CD14-positive monocyte (primary cell): Measurements from ENCODE around the gene BANK1. TPM values are rescaled to one million over a fixed set of nuclear protein-coding genes. Genes with fewer than 3 reads are reported as not detected.

Experiments used
- DNase-seq, 3 donors: peaks; one replicate each; pipeline ENCODE4 v3.0.0-alpha.2; 2011 to 2022
- H2AFZ ChIP-seq: 2 replicates; pipeline ENCODE4 v1.6.0; 2012; ENCODE audit warnings: mild to moderate bottlenecking, low read depth, low read length, inconsistent platforms; ENCODE audit not compliant: insufficient read depth, poor library complexity, severe bottlenecking
- H3K27ac ChIP-seq, 2 donors: 1 replicate in 1 of 2; 2 replicates in 1 of 2; pipeline ENCODE4 v1.5.1; 2012 to 2013; ENCODE audit warnings: low read length in 2 of 2, control low read depth in 1 of 2, inconsistent platforms in 1 of 2, low read depth in 1 of 2, mild to moderate bottlenecking in 1 of 2
- H3K27me3 ChIP-seq, 2 donors: one replicate each; pipeline versions ENCODE4 v1.6.0 to v1.6.1; 2011 to 2013; ENCODE audit warnings: low read length in 2 of 2; ENCODE audit not compliant: control insufficient read depth in 2 of 2, insufficient read depth in 2 of 2
- H3K36me3 ChIP-seq, 2 donors: replicated peaks in 1 of 2; 1 replicate in 1 of 2; 2 replicates in 1 of 2; pipeline versions ENCODE4 v1.5.1 to v1.6.1; 2012 to 2013; ENCODE audit warnings: low read length in 2 of 2, control low read depth in 1 of 2, inconsistent platforms in 1 of 2, mild to moderate bottlenecking in 1 of 2; ENCODE audit not compliant: insufficient read depth in 2 of 2, control insufficient read depth in 1 of 2
- H3K4me1 ChIP-seq, 2 donors: 1 replicate in 1 of 2; 2 replicates in 1 of 2; pipeline versions ENCODE4 v1.5.1 to v1.6.1; 2012 to 2013; ENCODE audit warnings: low read length in 2 of 2, control low read depth in 1 of 2, inconsistent platforms in 1 of 2, mild to moderate bottlenecking in 1 of 2, moderate library complexity in 1 of 2; ENCODE audit not compliant: insufficient read depth in 2 of 2, control insufficient read depth in 1 of 2
- H3K4me2 ChIP-seq: replicated peaks from 2 replicates; pipeline ENCODE3; 2012; ENCODE audit warnings: low read length, moderate library complexity, mild to moderate bottlenecking; ENCODE audit not compliant: poor library complexity, severe bottlenecking; ENCODE audit errors: extremely low read depth
- H3K4me3 ChIP-seq, 3 experiments: fragments of 200-600 bp in 1 of 3; sonication (generic) in 1 of 3; replicated peaks in 1 of 3; 1 replicate in 2 of 3; 2 replicates in 1 of 3; pipeline ENCODE4 v1.5.1; 2011 to 2013; ENCODE audit warnings: low read length in 3 of 3, mild to moderate bottlenecking in 3 of 3, control low read depth in 2 of 3, low read depth in 2 of 3, inconsistent platforms in 1 of 3, moderate library complexity in 1 of 3
- H3K79me2 ChIP-seq: 2 replicates; pipeline ENCODE4 v1.6.0; 2012; ENCODE audit warnings: mild to moderate bottlenecking, control low read depth, inconsistent platforms, low read length, moderate library complexity; ENCODE audit not compliant: insufficient read depth
- H3K9ac ChIP-seq: 2 replicates; pipeline ENCODE4 v1.6.0; 2017; ENCODE audit warnings: low read length, mild to moderate bottlenecking; ENCODE audit not compliant: insufficient read depth, poor library complexity, severe bottlenecking
- H3K9me3 ChIP-seq, 2 donors: replicated peaks in 1 of 2; 1 replicate in 1 of 2; 2 replicates in 1 of 2; pipeline versions ENCODE4 v1.5.1 to v1.6.1; 2012 to 2013; ENCODE audit warnings: low read length in 2 of 2, control low read depth in 1 of 2; ENCODE audit not compliant: control insufficient read depth in 1 of 2, insufficient read depth in 1 of 2
- H4K20me1 ChIP-seq: 2 replicates; pipeline ENCODE4 v1.6.0; 2012; ENCODE audit warnings: mild to moderate bottlenecking, low read length, control low read depth, moderate library complexity; ENCODE audit not compliant: insufficient read depth
- H3K27ac Mint-ChIP-seq, 7 donors: one replicate each; pipeline ENCODE4 v1.8.0; 2020; ENCODE audit warnings: mild to moderate bottlenecking in 7 of 7, mixed read lengths in 7 of 7, moderate library complexity in 6 of 7, inconsistent platforms in 2 of 7
- H3K27me3 Mint-ChIP-seq, 3 donors: one replicate each; pipeline ENCODE4 v1.8.0; 2021 to 2022; ENCODE audit warnings: low read depth in 3 of 3, mild to moderate bottlenecking in 3 of 3, mixed read lengths in 3 of 3, moderate library complexity in 3 of 3, inconsistent platforms in 1 of 3
- H3K36me3 Mint-ChIP-seq, 2 donors: one replicate each; pipeline ENCODE4 v1.8.0; 2020; ENCODE audit warnings: mixed read lengths in 2 of 2, inconsistent platforms in 1 of 2, mild to moderate bottlenecking in 1 of 2
- H3K4me1 Mint-ChIP-seq: one replicate; pipeline ENCODE4 v1.8.0; 2020; ENCODE audit warnings: mild to moderate bottlenecking, mixed read lengths
- H3K4me3 Mint-ChIP-seq, 2 donors: one replicate each; pipeline ENCODE4 v1.8.0; 2020; ENCODE audit warnings: mild to moderate bottlenecking in 2 of 2, mixed read lengths in 2 of 2, moderate library complexity in 1 of 2
- H3K9me3 Mint-ChIP-seq, 7 donors: one replicate each; pipeline ENCODE4 v1.8.0; 2020 to 2022; ENCODE audit warnings: mixed read lengths in 7 of 7, mild to moderate bottlenecking in 6 of 7, moderate library complexity in 6 of 7, inconsistent platforms in 2 of 7
- CTCF ChIP-seq: fragments of 200-600 bp; IDR thresholded peaks from one replicate; pipeline ENCODE4 v1.8.0; 2022; ENCODE audit warnings: antibody characterized with exemption, mild to moderate bottlenecking
- WGBS: methylation state at CpG from one replicate; pipeline ENCODE4 v1.1.5; 2013; ENCODE audit warnings: missing lambda C conversion rate; ENCODE audit not compliant: insufficient coverage; 5-methylcytosine and 5-hydroxymethylcytosine counted together
- intact Hi-C, 2 donors: fragments of 100-400 bp; cut with micrococcal nuclease; formaldehyde crosslinking; loops; one replicate each; pipeline versions ENCODE4 v1.15.0 to v1.15.1; 2023
- polyA plus RNA-seq, 3 donors: library from polyadenylated mRNA; depleted of rRNA in 1 of 3; unstranded in 2 of 3; stranded (reverse) in 1 of 3; fragments of 300-500 nt in 2 of 3; fragments of >200 nt in 1 of 3; fragmentation: Illumina TruSeq in 2 of 3; gene quantifications; 1 replicate in 2 of 3; 2 replicates in 1 of 3; pipeline ENCODE4 v1.2.3, GENCODE V29; 2012 to 2021

The BANK1 gene
- polyA plus RNA-seq, 3 donors = 2.6 to 5.2 (median 2.9) TPM

- WGBS = 100% methylated on average over 1 of the region's 1 CpG
- Histone ChIP-seq H3K27me3 (no peaks in the 10 kb centered on the region), H3K4me1 (no peaks in the 10 kb centered on the region), H3K36me3 (no peaks in the 10 kb centered on the region), H3K9me3 (no peaks in the 10 kb centered on the region), H3K4me3 (no peak overlapping the region), H2AFZ (no peak overlapping the region), H4K20me1 (no peaks in the 10 kb centered on the region), H3K27ac (no peak overlapping the region), H3K9ac (no peak overlapping the region), H3K4me2 (no peak overlapping the region), H3K79me2 (no peaks in the 10 kb centered on the region)
- no peak overlapping the region for H3K27ac Mint-ChIP-seq
- H3K36me3 Mint-ChIP-seq = no peaks in the 10 kb centered on the region
- peaks cover 0 to 4% (median 0%) of the 10 kb centered on the region in 7 donors for H3K9me3 Mint-ChIP-seq
- no peak for DNase-seq
- H3K4me3 Mint-ChIP-seq = no peak overlapping the region
- TF ChIP-seq CTCF = no peak
- no peaks in the 10 kb centered on the region for H3K27me3 Mint-ChIP-seq
- H3K4me1 Mint-ChIP-seq = no peaks in the 10 kb centered on the region
- intact Hi-C loops = no loop called here
These were observed 163.8 kb downstream of the BANK1 start for GRCh38 chr4:101954351-101954750.

GRCh38 chr4:101954975-101955678 lies 164.6 kb downstream of the BANK1 start:
- no peaks in the 10 kb centered on the region for H3K27me3 Mint-ChIP-seq
- H4K20me1 ChIP-seq = no peaks in the 10 kb centered on the region
- no peak overlapping the region for H3K27ac ChIP-seq
- intact Hi-C loops = no loop called here
- H3K9ac ChIP-seq = no peak overlapping the region
- peaks cover 0 to 4% (median 0%) of the 10 kb centered on the region in 7 donors for H3K9me3 Mint-ChIP-seq
- WGBS = no CpG with 5 or more reads among the region's 4 CpGs
- H3K9me3 ChIP-seq = no peaks in the 10 kb centered on the region
- H3K27ac Mint-ChIP-seq = no peak overlapping the region
- H3K36me3 Mint-ChIP-seq = no peaks in the 10 kb centered on the region
- TF ChIP-seq CTCF = no peak
- H3K4me3 Mint-ChIP-seq = no peak overlapping the region
- H3K27me3 ChIP-seq = no peaks in the 10 kb centered on the region
- no peak for DNase-seq
- no peak overlapping the region for H2AFZ ChIP-seq
- H3K4me3 ChIP-seq = no peak overlapping the region
- no peaks in the 10 kb centered on the region for H3K36me3 ChIP-seq
- H3K79me2 ChIP-seq = no peaks in the 10 kb centered on the region
- no peaks in the 10 kb centered on the region for H3K4me1 Mint-ChIP-seq
- H3K4me2 ChIP-seq = no peak overlapping the region
- H3K4me1 ChIP-seq = no peaks in the 10 kb centered on the region
